ENCODE results near the gene FAM221A. TPM values are rescaled to one million over a fixed set of nuclear protein-coding genes. Genes with fewer than 3 reads are reported as not detected.

The FAM221A gene
- total RNA-seq, 1 experiment from 2014 or later: 8.4 TPM

DNA sequence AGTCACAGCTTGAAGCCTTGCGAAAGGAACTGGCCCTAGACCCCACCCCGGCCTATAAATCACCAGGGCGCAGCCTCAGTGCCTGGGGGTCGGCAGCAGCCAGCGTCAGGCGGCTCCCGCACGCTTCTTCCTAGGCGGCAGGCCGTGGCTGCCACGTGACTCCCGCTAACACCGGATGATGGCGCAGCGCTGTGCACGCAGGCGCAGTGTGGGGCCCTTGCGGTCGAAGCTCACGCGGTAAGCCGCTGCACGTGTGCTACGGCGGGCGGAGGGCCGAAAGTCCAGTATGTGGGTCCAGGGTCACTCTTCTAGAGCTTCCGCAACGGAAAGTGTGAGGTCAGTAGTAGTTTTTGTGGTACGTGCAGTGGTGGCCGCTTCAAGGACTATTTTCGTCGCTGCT lies 30.0 kb downstream of the FAM221A start, which contains the start of gene STK31:
STK31 (plus strand) TSS at position 220 of the 400 bp plus-strand sequence; CDS start at position 287, 67 bp downstream.
- in situ Hi-C loops (cut with HindIII; ENCODE audit: low pct_unique_long_range_greater_than_20kb, low sequenced_read_pairs): no loop called here
- ATAC-seq: no peak
- Histone ChIP-seq H3K36me3 (ENCODE audit: control insufficient read depth, insufficient read depth, low read length) (no peaks in the 10 kb centered on the region), H3K9me3 (ENCODE audit: control insufficient read depth, insufficient read depth, low read depth, low read length) (peaks cover 16% of the 10 kb centered on the region; the same call in 1 of the 2 replicates), H3K27me3 (ENCODE audit: control insufficient read depth, insufficient read depth, low read length) (no peaks in the 10 kb centered on the region), H3K27ac (ENCODE audit: low read length) (no peak within 1 kb of the TSS), H3K4me3 (ENCODE audit: low read depth in 2 of 2, low read length in 2 of 2) (no peak within 1 kb of the TSS), H3K4me1 (ENCODE audit: control insufficient read depth, insufficient read depth, low read length) (peaks cover 21% of the 10 kb centered on the region)
- ChIA-PET CTCF (no interaction called here), POLR2A (no interaction called here)
- DNase-seq (ENCODE audit: low read depth, low spot score): no peak
- intact Hi-C loops (cut with micrococcal nuclease; ENCODE audit: unreplicated experiment): loop anchor here (10.0 kb wide), 1 partner anchor 435 kb away; no protein-coding TSS in a partner anchor
- no TSS peak for BruUV-seq (replicated peaks)
- TF ChIP-seq, protein P1, sequence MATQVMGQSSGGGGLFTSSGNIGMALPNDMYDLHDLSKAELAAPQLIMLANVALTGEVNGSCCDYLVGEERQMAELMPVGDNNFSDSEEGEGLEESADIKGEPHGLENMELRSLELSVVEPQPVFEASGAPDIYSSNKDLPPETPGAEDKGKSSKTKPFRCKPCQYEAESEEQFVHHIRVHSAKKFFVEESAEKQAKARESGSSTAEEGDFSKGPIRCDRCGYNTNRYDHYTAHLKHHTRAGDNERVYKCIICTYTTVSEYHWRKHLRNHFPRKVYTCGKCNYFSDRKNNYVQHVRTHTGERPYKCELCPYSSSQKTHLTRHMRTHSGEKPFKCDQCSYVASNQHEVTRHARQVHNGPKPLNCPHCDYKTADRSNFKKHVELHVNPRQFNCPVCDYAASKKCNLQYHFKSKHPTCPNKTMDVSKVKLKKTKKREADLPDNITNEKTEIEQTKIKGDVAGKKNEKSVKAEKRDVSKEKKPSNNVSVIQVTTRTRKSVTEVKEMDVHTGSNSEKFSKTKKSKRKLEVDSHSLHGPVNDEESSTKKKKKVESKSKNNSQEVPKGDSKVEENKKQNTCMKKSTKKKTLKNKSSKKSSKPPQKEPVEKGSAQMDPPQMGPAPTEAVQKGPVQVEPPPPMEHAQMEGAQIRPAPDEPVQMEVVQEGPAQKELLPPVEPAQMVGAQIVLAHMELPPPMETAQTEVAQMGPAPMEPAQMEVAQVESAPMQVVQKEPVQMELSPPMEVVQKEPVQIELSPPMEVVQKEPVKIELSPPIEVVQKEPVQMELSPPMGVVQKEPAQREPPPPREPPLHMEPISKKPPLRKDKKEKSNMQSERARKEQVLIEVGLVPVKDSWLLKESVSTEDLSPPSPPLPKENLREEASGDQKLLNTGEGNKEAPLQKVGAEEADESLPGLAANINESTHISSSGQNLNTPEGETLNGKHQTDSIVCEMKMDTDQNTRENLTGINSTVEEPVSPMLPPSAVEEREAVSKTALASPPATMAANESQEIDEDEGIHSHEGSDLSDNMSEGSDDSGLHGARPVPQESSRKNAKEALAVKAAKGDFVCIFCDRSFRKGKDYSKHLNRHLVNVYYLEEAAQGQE (IDR thresholded peaks at IDR 0.05; ENCODE audit: insufficient read depth in 1 of 2, low read depth in 2 of 2, low read length in 1 of 2): no peak
- no peak for TF ChIP-seq TCF7L2 (IDR thresholded peaks at IDR 0.05; ENCODE audit: low read depth, low read length)
- no peak for TF ChIP-seq POLR2AphosphoS5 (IDR thresholded peaks at IDR 0.05; ENCODE audit: low read depth, low read length)
- TF ChIP-seq SIN3A (IDR thresholded peaks at IDR 0.05; ENCODE audit: borderline replicate concordance, insufficient read depth, low read depth, low read length): no peak
- TF ChIP-seq, protein P2, sequence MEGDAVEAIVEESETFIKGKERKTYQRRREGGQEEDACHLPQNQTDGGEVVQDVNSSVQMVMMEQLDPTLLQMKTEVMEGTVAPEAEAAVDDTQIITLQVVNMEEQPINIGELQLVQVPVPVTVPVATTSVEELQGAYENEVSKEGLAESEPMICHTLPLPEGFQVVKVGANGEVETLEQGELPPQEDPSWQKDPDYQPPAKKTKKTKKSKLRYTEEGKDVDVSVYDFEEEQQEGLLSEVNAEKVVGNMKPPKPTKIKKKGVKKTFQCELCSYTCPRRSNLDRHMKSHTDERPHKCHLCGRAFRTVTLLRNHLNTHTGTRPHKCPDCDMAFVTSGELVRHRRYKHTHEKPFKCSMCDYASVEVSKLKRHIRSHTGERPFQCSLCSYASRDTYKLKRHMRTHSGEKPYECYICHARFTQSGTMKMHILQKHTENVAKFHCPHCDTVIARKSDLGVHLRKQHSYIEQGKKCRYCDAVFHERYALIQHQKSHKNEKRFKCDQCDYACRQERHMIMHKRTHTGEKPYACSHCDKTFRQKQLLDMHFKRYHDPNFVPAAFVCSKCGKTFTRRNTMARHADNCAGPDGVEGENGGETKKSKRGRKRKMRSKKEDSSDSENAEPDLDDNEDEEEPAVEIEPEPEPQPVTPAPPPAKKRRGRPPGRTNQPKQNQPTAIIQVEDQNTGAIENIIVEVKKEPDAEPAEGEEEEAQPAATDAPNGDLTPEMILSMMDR (IDR thresholded peaks at IDR 0.05): no peak

DNA sequence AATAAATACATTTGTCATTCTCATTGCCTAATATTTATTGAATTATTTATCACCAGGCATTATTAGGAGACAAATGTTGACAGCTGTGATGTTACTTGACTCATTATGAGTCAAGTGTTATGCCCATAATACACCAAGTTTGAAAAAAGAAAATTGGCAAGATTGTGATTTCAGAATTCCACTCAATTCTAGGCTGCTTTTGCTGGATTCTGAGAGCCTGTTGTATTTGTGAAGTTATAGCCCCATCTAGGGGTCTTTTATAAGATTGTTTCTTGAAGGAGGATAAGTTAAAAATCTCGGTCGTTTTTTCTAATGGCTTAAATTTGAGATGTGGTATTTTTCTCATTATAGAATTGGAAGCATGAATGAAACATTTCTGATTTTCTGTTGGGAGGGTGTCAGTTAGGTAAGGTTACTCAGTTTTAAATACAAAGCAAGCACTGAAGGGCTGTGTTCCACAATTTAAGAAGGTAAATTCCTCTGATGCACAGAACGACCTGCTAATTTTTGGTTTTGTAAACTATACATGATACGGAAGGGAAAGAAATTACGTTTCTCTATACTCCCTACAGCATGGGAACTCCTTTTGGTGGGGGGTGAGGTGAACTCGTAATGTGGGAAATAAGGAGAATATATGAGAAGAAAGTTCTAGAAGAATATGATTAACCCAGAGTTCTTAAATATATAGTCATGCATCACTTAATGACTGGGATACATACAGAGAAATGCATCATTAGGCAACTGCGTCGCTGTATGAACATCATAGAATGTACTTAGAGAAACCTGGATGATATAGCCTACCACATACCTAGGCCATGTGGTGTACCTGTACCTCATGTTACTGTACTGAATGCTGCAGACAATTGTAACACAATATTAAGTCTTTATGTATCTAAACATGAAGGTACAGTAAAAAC lies 32.6 kb downstream of the FAM221A start:
- ChIA-PET CTCF (interaction anchor here (1.0 to 1.4 kb wide), 5 partner anchors 142 to 173 kb away, joined by 3 to 10 read pairs (median 5); no protein-coding TSS in a partner anchor), POLR2A (interaction anchor here (0.6 kb wide), 1 partner anchor 46 kb away, joined by 3 read pairs; no protein-coding TSS in a partner anchor)
- Histone ChIP-seq H3K27me3 (ENCODE audit: control insufficient read depth, insufficient read depth, low read length) (no peaks in the 10 kb centered on the region), H3K9me3 (ENCODE audit: control insufficient read depth, insufficient read depth, low read depth, low read length) (peaks cover 6% of the 10 kb centered on the region; the same call in 1 of the 2 replicates), H3K27ac (ENCODE audit: low read length) (peak overlapping the region; percentile 49), H3K4me1 (ENCODE audit: control insufficient read depth, insufficient read depth, low read length) (peaks cover 22% of the 10 kb centered on the region), H3K36me3 (ENCODE audit: control insufficient read depth, insufficient read depth, low read length) (no peaks in the 10 kb centered on the region), H3K4me3 (ENCODE audit: low read depth in 2 of 2, low read length in 2 of 2) (no peak overlapping the region)
- TF ChIP-seq POLR2AphosphoS5 (IDR thresholded peaks at IDR 0.05; ENCODE audit: low read depth, low read length) (no peak), SIN3A (IDR thresholded peaks at IDR 0.05; ENCODE audit: borderline replicate concordance, insufficient read depth, low read depth, low read length) (no peak)
- TF ChIP-seq, protein P2 (IDR thresholded peaks at IDR 0.05): peak; percentile 63; the same call in 1 of the 2 replicates
- in situ Hi-C loops (cut with HindIII; ENCODE audit: low pct_unique_long_range_greater_than_20kb, low sequenced_read_pairs) (no loop called here), intact Hi-C loops (cut with micrococcal nuclease; ENCODE audit: unreplicated experiment) (loop anchor here (1.0 to 10.0 kb wide), 4 partner anchors 48 to 438 kb away; no protein-coding TSS in a partner anchor)
- no TSS peak for BruUV-seq (replicated peaks)
- ATAC-seq: peak; percentile 72
- DNase-seq (ENCODE audit: low read depth, low spot score): peak; percentile 74

Measured in Panc1 (cell line).